A549 (cell line): ENCODE measurements around the gene LHX4. TPM values are rescaled to one million over a fixed set of nuclear protein-coding genes. Genes with fewer than 3 reads are reported as not detected.

ENCODE experiments used
- ATAC-seq, 2 experiments: fragments of 200-7000 bp in 1 of 2; fragments of >200 bp in 1 of 2; cut with Nextera tagmentation in 1 of 2; cut with Tn5 transposase in 1 of 2; 3 replicates each; pipeline versions ENCODE4 v1.8.0 to v1.9.1; 2018 to 2020; ENCODE audit warnings: mild to moderate bottlenecking in 1 of 2, moderate library complexity in 1 of 2
- CTCF ChIA-PET: fragments of 300-600 bp; sonication (Branson Sonifier 250); formaldehyde crosslinking; extraction: SDS; loops from one replicate; lab custom pipeline; 2021; ENCODE audit warnings: antibody characterized with exemption, inconsistent platforms; lab: Yijun Ruan, JAX
- POLR2A ChIA-PET: fragments of 350-600 bp; formaldehyde crosslinking; extraction: SDS; loops from one replicate; lab custom pipeline; 2021; ENCODE audit warnings: antibody characterized with exemption, inconsistent platforms; lab: Yijun Ruan, JAX
- DNase-seq, 2 experiments: peaks; one replicate each; pipeline versions ENCODE4 v3.0.0 to v3.0.0-alpha.2; 2011 to 2016; ENCODE audit warnings: low read depth in 1 of 2, low spot score in 1 of 2
- FAIRE-seq: peaks from 2 replicates; lab custom pipeline; 2011; peaks lifted over from hg19 to GRCh38; lab: Jason Lieb, UNC
- H3K27ac ChIP-seq, 2 experiments: fragments of >200 bp; sonication (Bioruptor Twin); formaldehyde crosslinking; 3 replicates each; pipeline ENCODE4 v1.5.1; 2016 to 2017
- H3K4me1 ChIP-seq: fragments of >200 bp; sonication (Bioruptor Twin); formaldehyde crosslinking; 3 replicates; pipeline ENCODE4 v1.6.1; 2016
- H3K4me2 ChIP-seq: fragments of >200 bp; sonication (Bioruptor Twin); formaldehyde crosslinking; 3 replicates; pipeline ENCODE4 v1.6.1; 2016
- H3K4me3 ChIP-seq: fragments of >200 bp; sonication (Bioruptor Twin); formaldehyde crosslinking; 3 replicates; pipeline ENCODE4 v1.5.1; 2016
- H3K9me3 ChIP-seq: fragments of >200 bp; sonication (Bioruptor Twin); formaldehyde crosslinking; 3 replicates; pipeline ENCODE4 v1.6.1; 2016
- BHLHE40 ChIP-seq: IDR thresholded peaks from 2 replicates; pipeline ENCODE4 v1.6.1; 2012; ENCODE audit warnings: low read depth, low read length, inconsistent platforms
- CBX8 ChIP-seq: fragments of 200-600 bp; sonication (generic); IDR thresholded peaks from 2 replicates; pipeline ENCODE4 v1.6.1; 2016
- EHF ChIP-seq: fragments of 250-450 bp; sonication (Bioruptor Pico); IDR thresholded peaks from 2 replicates; pipeline ENCODE4 v1.5.0; 2020; ENCODE audit warnings: mild to moderate bottlenecking
- ESRRA ChIP-seq: fragments of 150-350 bp; IDR thresholded peaks from 2 replicates; pipeline ENCODE4 v1.6.1; 2014; ENCODE audit warnings: mild to moderate bottlenecking, low read length, borderline replicate concordance
- FOSL2 ChIP-seq, 2 experiments: fragments of 450-650 bp in 1 of 2; fragments of >200 bp in 1 of 2; sonication (Bioruptor Twin) in 1 of 2; formaldehyde crosslinking; IDR thresholded peaks; 2 replicates each; pipeline versions ENCODE4 v1.5.0 to v1.6.1; 2016 to 2020; ENCODE audit warnings: mild to moderate bottlenecking in 1 of 2, moderate library complexity in 1 of 2
- HEYL ChIP-seq: fragments of 250-450 bp; sonication (Bioruptor Pico); IDR thresholded peaks from 2 replicates; pipeline ENCODE4 v1.8.0; 2021; ENCODE audit warnings: mild to moderate bottlenecking, moderate library complexity
- JUN ChIP-seq, 2 experiments: fragments of >200 bp; sonication (Bioruptor Twin); formaldehyde crosslinking; IDR thresholded peaks; 2 replicates in 1 of 2; 3 replicates in 1 of 2; pipeline ENCODE4 v1.6.1; 2016 to 2017
- JUNB ChIP-seq: fragments of >200 bp; sonication (Bioruptor Twin); formaldehyde crosslinking; IDR thresholded peaks from 2 replicates; pipeline ENCODE4 v1.6.1; 2016
- MAX ChIP-seq: IDR thresholded peaks from 2 replicates; pipeline ENCODE4 v1.6.1; 2012
- MAZ ChIP-seq: fragments of 150-350 bp; IDR thresholded peaks from 2 replicates; pipeline ENCODE4 v1.6.1; 2014; ENCODE audit warnings: antibody characterized with exemption, low read depth, low read length, borderline replicate concordance
- NFE2L2 ChIP-seq: fragments of 150-350 bp; conservative IDR thresholded peaks from 2 replicates; pipeline ENCODE4 v1.6.1; 2014; ENCODE audit warnings: low read length
- NR3C1 ChIP-seq: fragments of >200 bp; sonication (Bioruptor Twin); formaldehyde crosslinking; IDR thresholded peaks from 3 replicates; pipeline ENCODE4 v1.6.1; 2017
- POLR2AphosphoS2 ChIP-seq: conservative IDR thresholded peaks from 2 replicates; pipeline ENCODE4 v1.6.1; 2012; ENCODE audit warnings: low read length, improper control_type of control experiment, inconsistent platforms
- RAD21 ChIP-seq, 2 experiments: fragments of >200 bp in 1 of 2; sonication (Bioruptor Twin) in 1 of 2; formaldehyde crosslinking in 1 of 2; IDR thresholded peaks in 1 of 2; conservative IDR thresholded peaks in 1 of 2; 2 replicates in 1 of 2; 3 replicates in 1 of 2; pipeline ENCODE4 v1.6.1; 2012 to 2018; ENCODE audit warnings: inconsistent platforms in 1 of 2
- RCOR1 ChIP-seq: fragments of 150-350 bp; IDR thresholded peaks from 2 replicates; pipeline ENCODE4 v1.6.1; 2014; ENCODE audit warnings: antibody characterized with exemption, low read length, low read depth
- RFX5 ChIP-seq: fragments of 450-650 bp; IDR thresholded peaks from 2 replicates; pipeline ENCODE4 v1.7.1; 2014; ENCODE audit warnings: antibody characterized with exemption, mild to moderate bottlenecking, moderate library complexity
- RNF2 ChIP-seq: fragments of 200-600 bp; sonication (generic); IDR thresholded peaks from 2 replicates; pipeline ENCODE4 v1.6.1; 2016; ENCODE audit warnings: low read depth, mild to moderate bottlenecking, antibody characterized with exemption, moderate library complexity, borderline replicate concordance
- SMC3 ChIP-seq: fragments of >200 bp; sonication (Bioruptor Twin); formaldehyde crosslinking; IDR thresholded peaks from 3 replicates; pipeline ENCODE4 v1.6.1; 2018; ENCODE audit warnings: inconsistent platforms
- TP53 ChIP-seq: fragments of 250-450 bp; sonication (Bioruptor Pico); IDR thresholded peaks from 2 replicates; pipeline ENCODE4 v1.5.0; 2021; ENCODE audit warnings: mild to moderate bottlenecking, moderate library complexity
- WGBS: methylation state at CpG from one replicate; pipeline ENCODE4 v1.1.6; 2017; ENCODE audit errors: missing lambda C conversion rate; 5-methylcytosine and 5-hydroxymethylcytosine counted together
- polyA plus RNA-seq, 4 experiments: library from polyadenylated mRNA; depleted of rRNA in 3 of 4; stranded (reverse); fragments of >200 nt; fragmentation: RNase III in 1 of 4; extraction: RNeasy Plus Mini Kit Qiagen cat#74134 plus additional on column Dnase treatment in 1 of 4; gene quantifications; 2 replicates in 3 of 4; 3 replicates in 1 of 4; pipeline ENCODE4 v1.2.3, GENCODE V29; 2011 to 2017
- TF ChIP-seq, protein P1 (sequence below): fragments of 250-450 bp; sonication (Bioruptor Pico); IDR thresholded peaks from 2 replicates; pipeline ENCODE4 v1.5.0; 2020; ENCODE audit warnings: low read depth, mild to moderate bottlenecking, moderate library complexity
- TF ChIP-seq, protein P2 (sequence below): fragments of 150-350 bp; IDR thresholded peaks from 2 replicates; pipeline ENCODE4 v1.6.1; 2014; ENCODE audit warnings: low read depth, mild to moderate bottlenecking, low read length
- TF ChIP-seq, protein P3 (sequence below): IDR thresholded peaks from 2 replicates; pipeline ENCODE4 v1.6.1; 2012

The LHX4 gene
- polyA plus RNA-seq, 2 of the 4 experiments (the other 2 are of a cell fraction), result 0.62 to 0.80 TPM

GRCh38 chr1:180235502-180236239, 5.6 kb downstream of the LHX4 start:
- ATAC-seq (no peak), DNase-seq (no peak), FAIRE-seq (no peak)
- POLR2A ChIA-PET, result no interaction called here
- no peak for TF ChIP-seq RCOR1
- TF ChIP-seq RFX5, result no peak
- TF ChIP-seq NFE2L2, result no peak
- no peak for TF ChIP-seq BHLHE40
- TF ChIP-seq RAD21 (conservative IDR thresholded peaks at IDR 0.05 in 1 of 2, IDR thresholded peaks at IDR 0.05 in 1 of 2), result no peak
- TF ChIP-seq JUN (IDR thresholded peaks at IDR 0.05), result no peak
- TF ChIP-seq, protein P1, sequence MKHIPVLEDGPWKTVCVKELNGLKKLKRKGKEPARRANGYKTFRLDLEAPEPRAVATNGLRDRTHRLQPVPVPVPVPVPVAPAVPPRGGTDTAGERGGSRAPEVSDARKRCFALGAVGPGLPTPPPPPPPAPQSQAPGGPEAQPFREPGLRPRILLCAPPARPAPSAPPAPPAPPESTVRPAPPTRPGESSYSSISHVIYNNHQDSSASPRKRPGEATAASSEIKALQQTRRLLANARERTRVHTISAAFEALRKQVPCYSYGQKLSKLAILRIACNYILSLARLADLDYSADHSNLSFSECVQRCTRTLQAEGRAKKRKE (CRISPR knock-in tag), result no peak
- no peak for TF ChIP-seq TP53 (CRISPR knock-in tag)
- TF ChIP-seq, protein P2, sequence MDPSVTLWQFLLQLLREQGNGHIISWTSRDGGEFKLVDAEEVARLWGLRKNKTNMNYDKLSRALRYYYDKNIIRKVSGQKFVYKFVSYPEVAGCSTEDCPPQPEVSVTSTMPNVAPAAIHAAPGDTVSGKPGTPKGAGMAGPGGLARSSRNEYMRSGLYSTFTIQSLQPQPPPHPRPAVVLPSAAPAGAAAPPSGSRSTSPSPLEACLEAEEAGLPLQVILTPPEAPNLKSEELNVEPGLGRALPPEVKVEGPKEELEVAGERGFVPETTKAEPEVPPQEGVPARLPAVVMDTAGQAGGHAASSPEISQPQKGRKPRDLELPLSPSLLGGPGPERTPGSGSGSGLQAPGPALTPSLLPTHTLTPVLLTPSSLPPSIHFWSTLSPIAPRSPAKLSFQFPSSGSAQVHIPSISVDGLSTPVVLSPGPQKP, result no peak
- TF ChIP-seq, protein P3, sequence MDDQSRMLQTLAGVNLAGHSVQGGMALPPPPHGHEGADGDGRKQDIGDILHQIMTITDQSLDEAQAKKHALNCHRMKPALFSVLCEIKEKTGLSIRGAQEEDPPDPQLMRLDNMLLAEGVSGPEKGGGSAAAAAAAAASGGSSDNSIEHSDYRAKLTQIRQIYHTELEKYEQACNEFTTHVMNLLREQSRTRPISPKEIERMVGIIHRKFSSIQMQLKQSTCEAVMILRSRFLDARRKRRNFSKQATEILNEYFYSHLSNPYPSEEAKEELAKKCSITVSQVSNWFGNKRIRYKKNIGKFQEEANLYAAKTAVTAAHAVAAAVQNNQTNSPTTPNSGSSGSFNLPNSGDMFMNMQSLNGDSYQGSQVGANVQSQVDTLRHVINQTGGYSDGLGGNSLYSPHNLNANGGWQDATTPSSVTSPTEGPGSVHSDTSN, result no peak
- TF ChIP-seq ESRRA, result no peak
- TF ChIP-seq POLR2AphosphoS2, result no peak
- TF ChIP-seq MAX, result no peak
- TF ChIP-seq RNF2, result no peak
- TF ChIP-seq SMC3, result no peak
- TF ChIP-seq HEYL (CRISPR knock-in tag), result no peak
- no peak for TF ChIP-seq JUNB
- no peak for TF ChIP-seq EHF (CRISPR knock-in tag)
- H3K4me1 ChIP-seq, result peaks cover 4% of the 10 kb centered on the region; the same call in 2 of the 3 replicates
- no peak overlapping the region for H3K4me3 ChIP-seq
- 88% methylated on average over 49 of the region's 49 CpGs for WGBS
- H3K4me2 ChIP-seq, result no peak overlapping the region
- H3K9me3 ChIP-seq, result no peaks in the 10 kb centered on the region
- CTCF ChIA-PET, result interaction anchor here (2.4 to 5.8 kb wide), 2 partner anchors 18 to 48 kb away, joined by 7 to 23 read pairs; no protein-coding TSS in a partner anchor
- no peak overlapping the region for H3K27ac ChIP-seq

GRCh38 chr1:180236698-180237509, 6.8 kb downstream of the LHX4 start:
- DNase-seq (no peak), ATAC-seq (no peak), FAIRE-seq (no peak)
- Histone ChIP-seq H3K4me3 (no peak overlapping the region), H3K9me3 (no peaks in the 10 kb centered on the region), H3K4me1 (peaks cover 3% of the 10 kb centered on the region; the same call in 2 of the 3 replicates), H3K27ac (no peak overlapping the region), H3K4me2 (no peak overlapping the region)
- WGBS, result 66% methylated on average over 16 of the region's 16 CpGs
- ChIA-PET CTCF (interaction anchor here (0.7 to 2.4 kb wide), 2 partner anchors 33 to 49 kb away, joined by 3 to 7 read pairs; no protein-coding TSS in a partner anchor), POLR2A (interaction anchor here (0.5 kb wide), 1 partner anchor 199 kb away, joined by 3 read pairs; no protein-coding TSS in a partner anchor)
- TF ChIP-seq CBX8, result no peak
- TF ChIP-seq MAZ, result no peak
- no peak for TF ChIP-seq RCOR1
- no peak for TF ChIP-seq JUNB
- no peak for TF ChIP-seq FOSL2 (IDR thresholded peaks at IDR 0.05)
- TF ChIP-seq FOSL2 (CRISPR knock-in tag; IDR thresholded peaks at IDR 0.05), result no peak
- no peak for TF ChIP-seq NR3C1
- TF ChIP-seq BHLHE40, result no peak
